HepG2 (cell line): Measurements from ENCODE around the gene SIGLEC1. TPM values are rescaled to one million over a fixed set of nuclear protein-coding genes. Genes with fewer than 3 reads are reported as not detected.

Source experiments
- ATAC-seq: fragments of 200-7000 bp; cut with Tn5 transposase; 3 replicates; pipeline ENCODE4 v1.9.1; 2020; ENCODE audit warnings: mild to moderate bottlenecking, moderate library complexity
- BruUV-seq: library from RNA; stranded (reverse); fragments of 400-500 nt; replicated peaks from 2 replicates; lab custom pipeline; 2021; lab: Mats Ljungman, UMichigan
- CTCF ChIA-PET: fragments of 300-600 bp; formaldehyde crosslinking; extraction: SDS; loops from one replicate; lab custom pipeline; 2021; ENCODE audit warnings: low total read pairs, inconsistent platforms, low intra/inter-chr PET ratio; lab: Yijun Ruan, JAX
- POLR2A ChIA-PET: fragments of 350-600 bp; sonication (Branson Sonifier 250); formaldehyde crosslinking; loops from one replicate; lab custom pipeline; 2020; ENCODE audit warnings: antibody characterized with exemption, inconsistent platforms; lab: Yijun Ruan, JAX
- DNase-seq: peaks from one replicate; pipeline ENCODE4 v3.0.0-alpha.2; 2015; ENCODE audit warnings: low spot score
- FAIRE-seq: peaks from 3 replicates; lab custom pipeline; 2011; peaks lifted over from hg19 to GRCh38; lab: Jason Lieb, UNC
- H2AFZ ChIP-seq: one replicate; pipeline ENCODE4 v1.6.1; 2011; ENCODE audit warnings: low read length, inconsistent platforms
- H3K27ac ChIP-seq: fragments of 300-600 bp; 3 replicates; pipeline ENCODE4 v1.8.0; 2011; ENCODE audit warnings: mixed run types, mild to moderate bottlenecking, mixed read lengths, low read length, inconsistent platforms; ENCODE audit not compliant: insufficient read depth; ENCODE audit errors: extremely low read length
- H3K27me3 ChIP-seq, 2 experiments: fragments of 200-600 bp in 1 of 2; 2 replicates in 1 of 2; 3 replicates in 1 of 2; pipeline versions ENCODE4 v1.6.0 to v1.8.0; 2011; ENCODE audit warnings: low read length in 2 of 2, mild to moderate bottlenecking in 2 of 2, moderate library complexity in 2 of 2, inconsistent platforms in 1 of 2; ENCODE audit not compliant: insufficient read depth in 2 of 2, control insufficient read depth in 1 of 2
- H3K36me3 ChIP-seq, 2 experiments: fragments of 200-600 bp in 1 of 2; replicated peaks in 1 of 2; 2 replicates in 1 of 2; 3 replicates in 1 of 2; pipeline versions ENCODE4 v1.5.1 to v1.8.0; 2011; ENCODE audit warnings: low read length in 2 of 2, inconsistent platforms in 1 of 2; ENCODE audit not compliant: insufficient read depth in 2 of 2, control insufficient read depth in 1 of 2
- H3K4me1 ChIP-seq: 2 replicates; pipeline ENCODE4 v1.5.1; 2012; ENCODE audit warnings: low read length, inconsistent platforms; ENCODE audit not compliant: insufficient read depth
- H3K4me2 ChIP-seq: 2 replicates; pipeline ENCODE4 v1.6.0; 2011; ENCODE audit warnings: low read depth, low read length, inconsistent platforms
- H3K4me3 ChIP-seq, 3 experiments: fragments of 200-600 bp in 1 of 3; sonication (generic), shearing (Covaris generic) in 1 of 3; replicated peaks in 1 of 3; 2 replicates each; pipeline ENCODE4 v1.5.1; 2011 to 2016; ENCODE audit warnings: low read length in 3 of 3, inconsistent platforms in 2 of 3, low read depth in 2 of 3, mild to moderate bottlenecking in 2 of 3, control low read depth in 1 of 3, mixed read lengths in 1 of 3; ENCODE audit not compliant: insufficient read depth in 1 of 3
- H3K79me2 ChIP-seq: one replicate; pipeline ENCODE4 v1.6.1; 2011; ENCODE audit warnings: low read length, inconsistent platforms; ENCODE audit not compliant: insufficient read depth
- H3K9ac ChIP-seq: 2 replicates; pipeline ENCODE4 v1.6.0; 2011; ENCODE audit warnings: mild to moderate bottlenecking, low read depth, low read length, inconsistent platforms; ENCODE audit not compliant: insufficient read depth
- H3K9me3 ChIP-seq: 2 replicates; pipeline ENCODE4 v1.5.1; 2012; ENCODE audit warnings: mild to moderate bottlenecking, low read length
- H4K20me1 ChIP-seq: 2 replicates; pipeline ENCODE4 v1.6.0; 2011; ENCODE audit warnings: inconsistent platforms, mild to moderate bottlenecking, low read length, moderate library complexity; ENCODE audit not compliant: insufficient read depth
- EZH2 ChIP-seq: conservative IDR thresholded peaks from 2 replicates; pipeline ENCODE4 v1.6.1; 2012; ENCODE audit warnings: mild to moderate bottlenecking, low read depth, low read length, moderate library complexity
- GRHL1 ChIP-seq: sonication (generic); formaldehyde crosslinking; conservative IDR thresholded peaks from 2 replicates; pipeline ENCODE4 v1.8.0; 2022; ENCODE audit warnings: missing genetic modification reagents
- TP53 ChIP-seq: sonication (generic); formaldehyde crosslinking; conservative IDR thresholded peaks from 2 replicates; pipeline ENCODE4 v1.4.0; 2020; ENCODE audit warnings: missing genetic modification reagents
- ZNF800 ChIP-seq: sonication (generic); formaldehyde crosslinking; IDR thresholded peaks from 2 replicates; pipeline ENCODE4 v1.4.0; 2020; ENCODE audit warnings: missing genetic modification reagents
- WGBS: methylation state at CpG from one replicate; pipeline ENCODE4 v1.1.6; 2017; ENCODE audit warnings: low lambda C conversion rate; 5-methylcytosine and 5-hydroxymethylcytosine counted together
- in situ Hi-C: cut with HindIII; loops from 2 replicates; pipeline ENCODE4 v1.10.0; 2017; ENCODE audit warnings: low pct_unique_long_range_greater_than_20kb; ENCODE audit not compliant: extremely low pct_ligation_motif_present
- intact Hi-C: fragments of 100-400 bp; cut with micrococcal nuclease; formaldehyde crosslinking; loops from one replicate; pipeline ENCODE4 v1.10.0; 2022; ENCODE audit not compliant: unreplicated experiment
- polyA plus RNA-seq, 8 experiments: library from polyadenylated mRNA; depleted of rRNA in 3 of 8; stranded (reverse) in 7 of 8; unstranded in 1 of 8; fragments of >200 nt; fragmentation: Illumina TruSeq in 4 of 8; extraction: Trizol in 4 of 8; gene quantifications; 2 replicates each; pipeline versions ENCODE4 v1.2.1 to v1.2.3, GENCODE V29; 2011 to 2016; ENCODE audit warnings: low read depth in 4 of 8, missing spikeins in 1 of 8, mixed read lengths in 1 of 8; ENCODE audit not compliant: insufficient read depth in 1 of 8
- total RNA-seq, 5 experiments: library from RNA; depleted of rRNA; stranded (reverse); fragments of >200 nt; fragmentation: Illumina TruSeq; extraction: Trizol; gene quantifications; 2 replicates each; pipeline ENCODE4 v1.2.3, GENCODE V29; 2016; ENCODE audit warnings: low read depth in 1 of 5

The SIGLEC1 gene
- total and polyA plus RNA-seq, 2 of the 13 experiments (the other 11 are each of a cell fraction or from before 2014, with no cell fraction given), result 0.01 TPM; not detected in 1

- intact Hi-C loops, result no loop called here
- peak; percentile 7; the same call in 2 of the 3 replicates for ATAC-seq
- ChIA-PET POLR2A (no interaction called here), CTCF (no interaction called here)
- in situ Hi-C loops, result no loop called here
- Histone ChIP-seq H3K27ac (no peak overlapping the region), H3K9ac (no peak overlapping the region), H3K79me2 (no peaks in the 10 kb centered on the region), H3K9me3 (no peaks in the 10 kb centered on the region), H3K27me3 (peaks cover 52 to 97% of the 10 kb centered on the region in 2 experiments), H2AFZ (no peak overlapping the region), H3K4me2 (no peak overlapping the region), H4K20me1 (no peaks in the 10 kb centered on the region), H3K36me3 (no peaks in the 10 kb centered on the region), H3K4me1 (peaks cover 8% of the 10 kb centered on the region; the same call in 1 of the 2 replicates), H3K4me3 (no peak overlapping the region)
- BruUV-seq, result no TSS peak
- no peak for FAIRE-seq
- 13% methylated on average over 10 of the region's 10 CpGs for WGBS
- DNase-seq, result no peak
- TF ChIP-seq GRHL1 (no peak), TP53 (CRISPR knock-in tag) (no peak), ZNF800 (CRISPR knock-in tag) (0 out of 2 replicates have a peak, but pooled peaks have one; percentile 28), EZH2 (peak; percentile 85)
These were observed 38.0 kb downstream of the SIGLEC1 start for GRCh38 chr20:3674447-3674846.
